Measurements from ENCODE around the gene NAA80.
A peak's percentile ranks its signal among the peaks of the same experiment; 100 is the strongest.

NAA80 gene

DNA sequence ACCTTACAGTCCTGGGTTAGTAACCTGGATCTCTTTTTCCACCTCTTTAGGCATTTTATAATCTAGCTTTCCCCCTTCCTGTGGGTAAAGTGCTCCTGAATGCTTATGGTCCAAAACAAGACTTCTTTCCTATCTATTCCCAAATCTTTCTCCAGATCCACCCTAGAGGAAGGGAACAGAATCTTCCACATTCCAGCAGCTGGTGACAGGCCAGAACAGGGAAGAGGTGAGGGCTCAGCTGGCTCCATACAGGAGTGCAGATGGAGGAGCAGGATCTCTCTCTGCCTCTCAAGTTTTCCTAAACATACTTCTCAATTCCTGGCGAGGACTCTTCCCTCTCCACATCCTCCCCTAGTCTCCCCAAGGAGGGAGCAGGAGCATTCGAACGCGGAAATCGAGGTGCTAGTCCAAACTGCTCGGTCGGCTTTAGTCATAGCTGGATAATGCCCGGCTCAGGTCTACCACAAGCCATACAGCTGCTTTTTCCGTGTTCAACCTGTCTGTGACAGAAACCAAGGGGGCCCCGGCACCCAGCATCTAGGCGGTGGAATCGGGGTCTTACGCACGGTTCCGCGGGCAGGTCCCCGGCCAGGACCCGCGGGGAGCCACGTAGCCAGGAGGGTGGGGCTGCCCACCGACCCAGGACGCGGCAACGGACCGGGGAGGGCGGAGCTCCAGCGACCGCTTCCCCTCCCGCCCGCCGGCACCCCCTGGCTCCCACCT lies 37.4 kb upstream of the NAA80 start:
- TF ChIP-seq CTCF (IDR thresholded peaks at IDR 0.05; ENCODE audit: low read depth, low read length): no peak
- H3K4me3 ChIP-seq (ENCODE audit: low read depth, low read length): peak overlapping the region; percentile 80

DNA sequence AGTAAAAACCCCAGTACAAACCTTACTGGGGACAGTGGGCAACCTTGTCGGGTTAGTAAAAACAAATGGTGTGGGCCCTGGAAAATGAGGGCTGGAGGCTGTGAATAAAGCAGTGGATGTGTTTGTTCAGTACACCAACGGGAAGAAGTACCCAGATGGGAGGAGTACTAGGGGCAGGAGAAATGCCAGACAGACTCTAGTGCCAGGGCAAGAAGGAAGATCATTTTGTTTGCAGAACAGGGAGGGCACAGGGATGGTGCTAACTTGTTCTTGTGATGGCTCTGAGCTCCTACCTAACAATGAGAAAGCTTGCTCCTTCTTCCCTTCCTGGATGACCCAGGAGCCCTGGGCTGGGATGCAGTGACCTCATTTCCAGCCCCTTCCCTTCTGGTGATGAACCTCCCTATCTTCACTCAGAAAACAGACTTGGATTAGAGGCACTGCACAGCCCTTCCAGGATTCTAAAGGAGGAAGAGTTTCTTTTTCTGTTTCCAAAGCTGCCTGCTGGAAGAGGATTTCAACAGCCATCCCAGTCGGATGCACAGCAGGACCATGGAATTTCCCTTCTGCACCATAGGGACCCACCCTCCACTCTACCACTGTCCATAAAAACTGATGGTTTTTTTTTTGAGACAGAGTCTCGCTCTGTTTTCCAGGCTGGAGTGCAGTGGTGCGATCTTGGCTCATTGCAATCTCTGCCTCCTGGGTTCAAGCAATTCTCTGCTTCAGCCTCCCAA lies 35.3 kb upstream of the NAA80 start:
- no peak for TF ChIP-seq CTCF (IDR thresholded peaks at IDR 0.05; ENCODE audit: low read depth, low read length)
- H3K4me3 ChIP-seq (ENCODE audit: low read depth, low read length): no peak overlapping the region; the same call in 1 of the 2 replicates

DNA sequence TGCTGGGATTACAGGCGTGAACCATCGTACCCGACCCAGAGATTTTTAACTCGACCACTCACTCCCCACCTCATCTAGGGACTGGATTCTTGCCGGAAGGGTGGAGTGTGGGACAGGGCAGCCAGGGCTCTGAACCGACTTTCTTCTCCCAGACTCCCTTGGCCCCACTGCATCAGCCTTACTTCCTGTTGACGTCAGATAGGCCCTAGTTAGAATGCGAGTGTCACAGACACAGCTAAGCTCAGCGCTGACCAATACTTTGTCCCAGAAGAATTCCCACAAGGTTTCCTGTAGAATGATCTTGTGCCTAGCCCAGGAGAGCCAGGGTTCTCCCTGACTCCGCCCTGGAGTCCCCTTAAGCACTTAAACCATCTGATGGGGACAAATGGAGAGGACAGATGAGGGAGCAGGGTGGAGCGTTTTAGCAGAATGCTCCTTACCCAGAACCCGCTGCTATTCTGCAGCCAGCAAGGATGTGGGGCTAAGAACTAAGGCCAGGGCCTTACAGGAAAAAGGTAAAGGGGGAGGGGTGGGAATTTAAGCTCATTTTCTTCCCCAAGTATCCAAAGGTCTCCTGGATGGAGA lies 34.6 kb upstream of the NAA80 start:
- no peak overlapping the region for H3K4me3 ChIP-seq (ENCODE audit: low read depth, low read length)

GRCh38 chr3:50331364-50331907 lies 32.2 kb upstream of the NAA80 start:
- no peak overlapping the region for H3K4me3 ChIP-seq (ENCODE audit: low read depth, low read length)
- TF ChIP-seq CTCF (IDR thresholded peaks at IDR 0.05; ENCODE audit: low read depth, low read length): no peak

More for the DNA sequence above, 34.6 kb upstream of the NAA80 start:
- TF ChIP-seq CTCF (IDR thresholded peaks at IDR 0.05; ENCODE audit: low read depth, low read length): no peak

DNA sequence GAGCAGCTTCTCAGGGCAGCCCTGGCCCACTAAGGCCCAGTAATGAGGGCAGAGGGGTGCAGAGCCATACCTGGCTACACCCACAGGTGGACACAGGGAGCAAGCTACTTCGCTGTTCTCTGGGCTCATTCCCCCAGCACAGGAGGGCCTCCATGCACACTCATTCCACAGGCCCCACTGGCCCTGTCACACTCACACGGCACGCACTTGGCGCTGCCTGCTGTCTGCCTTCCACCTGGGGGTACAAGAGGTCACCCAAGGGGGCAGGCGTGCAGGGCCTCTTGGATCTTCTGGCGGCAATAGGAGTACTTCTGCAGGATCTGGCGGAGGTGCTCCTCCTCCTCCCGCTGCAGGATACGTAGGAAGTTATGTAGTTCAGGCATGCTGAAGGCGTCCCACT lies 31.1 kb upstream of the NAA80 start:
- TF ChIP-seq CTCF (IDR thresholded peaks at IDR 0.05; ENCODE audit: low read depth, low read length): no peak
- H3K4me3 ChIP-seq (ENCODE audit: low read depth, low read length): no peak overlapping the region

- TF ChIP-seq CTCF (IDR thresholded peaks at IDR 0.05; ENCODE audit: low read depth, low read length): no peak
- H3K4me3 ChIP-seq (ENCODE audit: low read depth, low read length): peak within 1 kb of the TSS; percentile 94
Measured at GRCh38 chr3:50327943-50328691, 28.9 kb upstream of the NAA80 start, which contains the start of gene TUSC2. TUSC2 (minus strand) TSS chr3:50328223; CDS start chr3:50328099, 124 bp downstream.

All from WI38 (cell line).